CD4-positive, alpha-beta T cell (primary cell): ENCODE measurements around the gene LIN28B. TPM values are rescaled to one million over a fixed set of nuclear protein-coding genes. Genes with fewer than 3 reads are reported as not detected.

Source experiments
- ATAC-seq: fragments of 200-7000 bp; cut with Tn5 transposase; one replicate; pipeline ENCODE4 v1.10.0; 2022; ENCODE audit warnings: mild to moderate bottlenecking; ENCODE audit not compliant: poor library complexity
- CTCF ChIA-PET: fragments of 350-600 bp; sonication (Branson Sonifier 250); formaldehyde crosslinking; loops from one replicate; lab custom pipeline; 2021; ENCODE audit warnings: antibody characterized with exemption, inconsistent platforms; lab: Charles Lee
- POLR2A ChIA-PET: fragments of 350-600 bp; sonication (Branson Sonifier 250); formaldehyde crosslinking; loops from one replicate; lab custom pipeline; 2021; ENCODE audit warnings: antibody characterized with exemption, inconsistent platforms; lab: Charles Lee
- DNase-seq, 14 experiments: peaks; one replicate each; pipeline ENCODE4 v3.0.0-alpha.2; 2013 to 2020; ENCODE audit warnings: mixed read lengths in 2 of 14
- H3K27ac ChIP-seq, 2 donors: one replicate each; pipeline versions ENCODE4 v1.5.1 to v1.7.0; 2013; ENCODE audit warnings: low read length in 2 of 2, low read depth in 1 of 2, mild to moderate bottlenecking in 1 of 2
- H3K27me3 ChIP-seq, 2 experiments: 1 replicate in 1 of 2; 2 replicates in 1 of 2; pipeline versions ENCODE4 v1.6.1 to v1.7.0; 2013; ENCODE audit warnings: low read length in 2 of 2, control low read depth in 1 of 2, mild to moderate bottlenecking in 1 of 2, moderate library complexity in 1 of 2; ENCODE audit not compliant: insufficient read depth in 2 of 2, control insufficient read depth in 1 of 2
- H3K36me3 ChIP-seq: one replicate; pipeline ENCODE4 v1.6.1; 2013; ENCODE audit warnings: low read length, control low read depth; ENCODE audit not compliant: insufficient read depth
- H3K4me1 ChIP-seq: one replicate; pipeline ENCODE4 v1.6.1; 2013; ENCODE audit warnings: low read length, control low read depth; ENCODE audit not compliant: insufficient read depth
- H3K4me3 ChIP-seq: one replicate; pipeline ENCODE4 v1.5.1; 2013; ENCODE audit warnings: mild to moderate bottlenecking, low read length, moderate library complexity
- H3K9me3 ChIP-seq, 2 experiments: 1 replicate in 1 of 2; 2 replicates in 1 of 2; pipeline versions ENCODE4 v1.6.1 to v1.7.0; 2013; ENCODE audit warnings: low read length in 2 of 2, mild to moderate bottlenecking in 2 of 2, control low read depth in 1 of 2, moderate library complexity in 1 of 2; ENCODE audit not compliant: control insufficient read depth in 1 of 2, insufficient read depth in 1 of 2
- H3K27ac Mint-ChIP-seq: one replicate; pipeline ENCODE4 v1.8.0; 2020; ENCODE audit warnings: mixed read lengths
- H3K27me3 Mint-ChIP-seq: one replicate; pipeline ENCODE4 v1.8.0; 2021; ENCODE audit warnings: mixed read lengths
- H3K36me3 Mint-ChIP-seq: one replicate; pipeline ENCODE4 v1.8.0; 2021; ENCODE audit warnings: low read depth, mixed read lengths
- H3K4me1 Mint-ChIP-seq: one replicate; pipeline ENCODE4 v1.8.0; 2021; ENCODE audit warnings: low read depth, mixed read lengths
- H3K4me3 Mint-ChIP-seq: one replicate; pipeline ENCODE4 v1.8.0; 2020; ENCODE audit warnings: mild to moderate bottlenecking, mixed read lengths
- H3K9me3 Mint-ChIP-seq: one replicate; pipeline ENCODE4 v1.8.0; 2020; ENCODE audit warnings: mixed read lengths
- CTCF ChIP-seq: fragments of 200-600 bp; IDR thresholded peaks from one replicate; pipeline ENCODE4 v1.8.0; 2022; ENCODE audit warnings: antibody characterized with exemption, mild to moderate bottlenecking
- intact Hi-C, 2 experiments: fragments of 100-400 bp; cut with DNase I in 1 of 2; cut with micrococcal nuclease in 1 of 2; formaldehyde crosslinking; loops; one replicate each; pipeline versions ENCODE4 v1.15.1 to v1.9.0; 2023 to 2025; cut with DNase I, micrococcal nuclease
- total RNA-seq, 174 experiments: library from RNA in 2 of 174; stranded (reverse) in 2 of 174; gene quantifications; one replicate each; pipeline ENCODE4 v1.2.3 and lab custom pipeline; 2021 to 2026

The LIN28B gene
- total RNA-seq, 2 experiments from 2014 or later, result not detected

GRCh38 chr6:105036351-105036750, 79.4 kb downstream of the LIN28B start:
- DNase-seq (no peak), ATAC-seq (no peak)
- CTCF ChIA-PET, result no interaction called here
- Histone ChIP-seq H3K36me3 (no peaks in the 10 kb centered on the region), H3K9me3 (no peaks in the 10 kb centered on the region), H3K27ac (no peak overlapping the region), H3K4me3 (no peak overlapping the region), H3K4me1 (no peaks in the 10 kb centered on the region), H3K27me3 (no peaks in the 10 kb centered on the region)
- Mint-ChIP-seq H3K9me3 (no peaks in the 10 kb centered on the region), H3K27ac (no peak overlapping the region), H3K4me3 (no peak overlapping the region), H3K36me3 (no peaks in the 10 kb centered on the region), H3K4me1 (no peaks in the 10 kb centered on the region), H3K27me3 (peaks cover 24% of the 10 kb centered on the region)
- intact Hi-C loops, result no loop called here
- no peak for TF ChIP-seq CTCF
- POLR2A ChIA-PET, result no interaction called here

GRCh38 chr6:105038259-105038658, 81.4 kb downstream of the LIN28B start:
- H3K4me1 ChIP-seq, result no peaks in the 10 kb centered on the region
- ChIA-PET CTCF (no interaction called here), POLR2A (no interaction called here)
- no peaks in the 10 kb centered on the region for H3K36me3 ChIP-seq
- no peak for TF ChIP-seq CTCF
- H3K4me3 ChIP-seq, result no peak overlapping the region
- no peak for ATAC-seq
- no peak overlapping the region for H3K27ac ChIP-seq
- no peak overlapping the region for H3K27ac Mint-ChIP-seq
- no peaks in the 10 kb centered on the region for H3K27me3 ChIP-seq
- H3K4me3 Mint-ChIP-seq, result no peak overlapping the region
- intact Hi-C loops, result no loop called here
- peaks cover 29% of the 10 kb centered on the region for H3K27me3 Mint-ChIP-seq
- no peaks in the 10 kb centered on the region for H3K4me1 Mint-ChIP-seq
- DNase-seq, result no peak
- H3K9me3 ChIP-seq, result no peaks in the 10 kb centered on the region
- H3K9me3 Mint-ChIP-seq, result no peaks in the 10 kb centered on the region
- no peaks in the 10 kb centered on the region for H3K36me3 Mint-ChIP-seq

GRCh38 chr6:105041880-105042279, 85.0 kb downstream of the LIN28B start:
- TF ChIP-seq CTCF, result no peak
- ATAC-seq (no peak), DNase-seq (no peak)
- ChIA-PET CTCF (no interaction called here), POLR2A (no interaction called here)
- H3K36me3 Mint-ChIP-seq, result no peaks in the 10 kb centered on the region
- H3K4me1 Mint-ChIP-seq, result no peaks in the 10 kb centered on the region
- H3K9me3 Mint-ChIP-seq, result no peaks in the 10 kb centered on the region
- no peaks in the 10 kb centered on the region for H3K9me3 ChIP-seq
- peaks cover 0 to 2% of the 10 kb centered on the region in 2 experiments for H3K27me3 ChIP-seq
- H3K27me3 Mint-ChIP-seq, result peaks cover 11% of the 10 kb centered on the region
- no peak overlapping the region for H3K4me3 Mint-ChIP-seq
- H3K27ac Mint-ChIP-seq, result no peak overlapping the region
- no peak overlapping the region for H3K4me3 ChIP-seq
- H3K36me3 ChIP-seq, result no peaks in the 10 kb centered on the region
- no peak overlapping the region for H3K27ac ChIP-seq
- intact Hi-C loops, result no loop called here
- H3K4me1 ChIP-seq, result no peaks in the 10 kb centered on the region
